Amniotic stem cell (primary cell): ENCODE results near the gene S100PBP.

ENCODE experiments used
- DNase-seq: peaks from one replicate; lab custom pipeline; 2025; lab: John Stamatoyannopoulos, UW

The S100PBP gene

DNA sequence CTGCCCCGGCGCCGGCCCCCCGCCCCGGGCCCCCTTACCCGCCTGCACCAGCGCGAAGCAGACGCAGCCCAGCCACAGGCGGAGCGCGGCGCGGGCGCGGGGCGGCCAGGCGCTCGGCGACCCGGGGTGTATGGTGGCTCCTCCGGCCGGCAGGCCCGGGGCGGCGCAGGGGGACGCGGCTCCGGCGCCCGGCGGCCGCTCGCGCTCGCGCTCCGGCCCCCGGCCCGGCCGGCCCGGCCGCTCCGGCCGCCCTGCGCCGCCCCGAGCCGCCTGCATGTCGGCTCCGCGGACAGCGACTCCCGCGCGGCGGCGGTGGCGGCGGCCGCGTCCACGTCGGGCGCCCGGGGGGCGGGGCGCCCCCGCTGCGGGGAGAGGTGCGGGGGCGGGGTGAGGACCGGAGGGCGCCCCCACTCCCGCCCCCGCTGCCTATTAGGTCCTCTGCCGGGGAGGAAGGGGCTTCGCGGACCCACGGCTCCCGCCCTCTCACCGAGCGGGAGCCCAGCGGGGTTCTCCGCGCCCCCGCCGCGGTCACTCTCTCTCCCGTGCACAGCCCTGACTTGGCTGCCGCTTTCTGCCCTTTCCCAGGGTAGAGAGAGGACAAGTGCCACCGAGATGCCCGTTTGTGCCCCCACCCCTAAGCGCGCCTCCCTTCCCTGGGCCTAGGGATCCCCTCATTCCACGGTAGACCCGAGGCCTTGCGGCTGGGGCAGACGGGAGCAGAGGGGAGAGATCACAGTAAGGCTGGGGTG, 53.3 kb downstream of the S100PBP start, which contains the start of gene FNDC5:
Gene FNDC5, minus strand, starts transcription at position 298 of the 749 bp plus-strand sequence.
- no peak for DNase-seq

DNA sequence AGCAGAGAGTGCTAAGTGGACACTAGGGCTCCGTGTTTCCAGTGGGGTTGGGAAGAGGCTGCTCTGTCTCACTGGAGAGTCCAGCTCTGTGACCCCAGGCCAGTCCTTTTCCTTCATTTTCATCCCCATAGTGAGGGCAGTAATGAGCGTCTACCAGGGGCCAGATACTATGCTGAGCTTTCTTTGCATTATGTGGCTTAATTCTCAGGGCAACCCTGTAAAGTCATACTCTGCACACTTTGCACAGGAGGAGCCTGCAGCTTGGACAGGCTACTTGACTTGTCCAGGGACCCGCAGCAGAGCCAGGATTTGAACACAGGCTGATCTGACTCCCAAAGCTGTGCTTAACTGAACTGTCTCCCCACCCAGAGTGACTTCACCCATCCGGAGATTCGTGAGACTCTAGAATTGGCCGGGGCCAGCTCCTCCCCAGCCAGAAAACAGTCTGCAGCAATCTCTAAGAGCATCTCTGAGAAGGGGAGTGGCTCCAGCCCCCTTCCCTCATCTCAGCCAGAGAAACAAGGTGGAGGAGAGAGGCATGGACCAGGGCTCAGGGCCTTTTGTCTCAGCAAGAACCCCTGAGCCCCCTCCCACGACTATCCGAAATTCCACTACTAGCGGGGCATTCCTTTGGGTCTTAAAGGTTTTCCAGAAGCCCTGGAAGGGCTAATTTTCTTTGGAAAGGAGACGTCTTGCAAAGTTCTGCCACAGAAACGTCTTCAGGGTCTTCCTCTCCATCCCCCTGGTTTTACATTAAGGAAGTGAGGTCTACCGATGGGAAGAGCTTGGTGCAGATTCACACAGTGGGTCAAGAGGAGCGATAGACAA, 54.1 kb downstream of the S100PBP start:
- no peak for DNase-seq

DNA sequence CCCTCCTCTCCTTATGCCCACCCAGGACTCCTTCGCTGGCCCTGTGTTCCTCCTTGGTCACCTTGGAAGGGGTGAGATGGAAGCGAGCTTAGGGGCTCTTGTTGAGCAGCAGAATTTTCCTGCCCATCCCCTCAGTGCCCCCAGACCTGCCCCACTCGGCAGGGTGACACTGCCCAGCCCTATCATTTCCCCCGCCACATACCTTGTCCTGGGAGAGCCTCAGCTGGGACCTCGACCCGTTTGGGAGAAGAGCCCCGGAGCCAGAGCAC, 54.7 kb downstream of the S100PBP start:
- DNase-seq = no peak

DNA sequence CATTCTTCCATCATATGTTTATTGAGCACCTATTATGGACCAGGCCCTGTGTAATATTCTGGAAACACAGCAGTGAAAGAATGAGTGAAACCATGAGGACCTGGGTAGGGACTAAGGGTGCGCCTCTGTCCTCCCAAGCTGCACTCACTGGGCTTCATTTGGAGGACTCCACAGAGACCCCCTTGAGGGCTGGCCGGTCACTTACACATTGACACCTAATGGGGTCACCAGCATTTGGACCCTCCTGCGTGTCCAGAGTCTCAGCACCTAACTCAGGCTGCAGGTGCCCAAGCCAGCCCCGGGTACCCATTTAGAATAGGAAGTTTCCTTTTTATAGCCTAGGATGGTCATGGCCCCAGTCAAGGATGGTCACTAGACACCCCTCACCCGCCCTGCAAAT, 56.0 kb downstream of the S100PBP start:
- DNase-seq = no peak

DNA sequence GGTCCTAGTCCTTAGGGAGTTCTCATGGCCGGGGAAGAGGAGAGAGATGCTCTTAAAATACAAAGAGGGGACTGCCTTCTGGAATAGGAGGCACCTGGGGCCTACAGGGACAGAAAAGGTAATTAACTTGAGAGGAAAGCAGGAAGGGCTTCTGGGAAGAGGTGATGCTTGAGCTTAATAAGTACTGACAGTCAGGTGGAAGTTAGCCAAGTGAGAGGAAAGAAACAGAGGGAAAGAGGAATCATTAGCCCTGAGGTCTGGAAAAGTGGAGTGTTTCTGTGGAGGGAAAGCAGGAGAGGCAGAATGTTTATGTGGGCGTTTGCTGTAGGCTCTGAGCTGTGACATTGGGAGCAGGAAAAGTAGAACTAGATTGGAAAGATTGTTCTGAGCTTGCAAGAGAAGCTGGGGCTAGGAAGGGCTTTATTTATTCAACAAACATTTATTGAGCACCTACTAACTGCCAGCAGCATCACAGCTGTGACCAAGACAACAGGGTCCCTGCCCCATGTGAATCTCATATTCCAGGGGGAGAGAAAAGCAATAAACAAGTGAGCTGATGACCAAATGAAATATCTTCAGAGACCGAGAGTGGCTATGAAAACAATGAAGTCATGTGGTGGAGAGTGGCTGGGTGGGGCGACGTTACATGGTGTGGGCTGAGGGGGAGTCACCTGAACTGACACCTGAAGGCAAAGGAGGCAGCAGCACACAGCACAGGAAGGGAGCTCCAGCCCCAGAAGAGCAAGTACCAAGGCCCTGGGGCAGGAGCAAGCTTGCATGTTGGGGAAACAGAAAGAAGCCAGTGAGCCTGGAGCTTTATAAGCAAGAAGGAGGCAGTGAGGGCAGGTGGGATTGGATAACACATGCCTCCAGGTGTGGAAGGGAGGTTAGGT, 57.7 kb downstream of the S100PBP start:
- DNase-seq = no peak

DNA sequence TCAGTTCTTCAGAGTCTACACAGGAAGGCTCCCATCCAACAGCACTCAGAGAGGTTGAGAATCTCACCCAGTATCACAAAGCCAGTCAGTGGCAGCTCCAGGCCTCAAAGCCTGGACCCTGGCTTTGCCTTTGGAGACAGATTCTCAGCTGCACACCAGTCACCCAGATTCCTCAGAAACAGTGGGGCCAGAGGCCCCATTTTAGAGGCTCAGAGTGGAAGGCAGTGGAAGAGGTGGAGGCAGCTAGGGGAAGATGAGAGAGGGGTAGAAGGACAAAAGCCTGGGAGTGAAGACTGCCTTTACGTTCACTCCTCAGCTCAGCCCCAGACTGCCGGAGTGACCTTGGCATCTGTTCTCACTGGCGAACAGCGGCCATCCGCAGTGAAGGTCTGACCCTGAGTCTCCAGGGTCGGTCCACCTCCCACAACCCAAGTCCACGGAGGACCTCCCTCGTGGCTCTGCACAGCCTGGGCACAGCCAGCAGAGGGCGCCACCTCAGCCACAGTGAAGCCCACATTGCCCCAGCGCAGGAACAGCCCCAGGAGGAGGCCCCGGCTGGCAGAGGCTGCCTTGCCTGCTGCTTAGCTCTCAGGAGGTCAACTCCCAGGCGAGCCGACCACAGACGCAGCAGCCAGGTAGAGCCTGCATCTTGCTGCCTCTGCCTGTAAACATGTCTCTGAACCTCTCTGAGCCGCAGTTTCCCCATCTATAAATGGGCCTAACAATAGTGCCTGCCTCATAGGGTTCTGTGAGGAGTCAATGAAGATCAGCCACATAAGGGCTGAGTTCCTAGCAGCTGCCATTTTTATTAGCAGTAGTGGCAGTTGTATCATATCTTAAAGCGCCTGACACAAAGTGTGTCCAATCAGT, 59.1 kb downstream of the S100PBP start:
- no peak for DNase-seq

DNA sequence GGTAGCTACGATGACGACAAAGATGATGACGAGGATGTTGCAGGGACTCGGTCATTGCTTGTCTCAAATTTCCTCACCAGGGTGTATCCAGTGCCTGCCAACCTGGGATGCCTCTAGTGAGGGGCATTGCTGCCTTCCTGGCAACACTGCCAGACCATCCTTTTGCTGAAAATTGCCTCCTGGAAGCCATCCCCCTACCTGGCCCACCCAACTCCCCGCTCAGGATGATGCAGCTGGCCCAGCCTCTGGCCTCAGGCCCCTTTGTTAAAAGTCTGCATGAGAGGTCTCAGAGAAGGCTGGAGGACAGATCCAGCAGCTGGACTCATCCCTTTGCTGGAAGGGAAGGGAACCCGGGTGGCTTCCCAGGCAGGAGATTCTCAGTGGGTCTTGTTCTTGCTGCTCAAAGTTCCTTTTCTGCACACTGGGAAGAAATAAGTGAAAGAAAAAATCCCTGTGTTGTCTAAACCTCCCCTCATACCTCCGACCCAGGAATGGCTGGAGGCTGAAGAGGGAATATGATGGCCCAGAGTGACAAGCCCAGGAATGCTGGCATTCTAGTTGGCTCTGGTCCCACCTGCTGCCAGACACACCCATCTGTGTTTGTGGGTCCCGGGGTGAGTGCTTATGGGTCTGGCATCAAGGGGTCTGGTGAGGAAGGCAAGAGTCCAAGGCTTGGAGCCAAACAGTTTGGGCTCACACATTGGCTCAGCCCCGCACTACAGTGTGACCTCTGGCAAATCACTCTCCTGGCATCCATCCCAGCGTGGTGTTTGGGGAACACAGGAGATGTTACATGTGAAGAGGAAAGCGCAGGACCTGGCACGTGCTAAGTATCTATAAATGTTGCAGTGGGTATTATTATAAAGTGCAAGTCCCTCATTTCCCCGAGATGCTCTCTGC, 60.0 kb downstream of the S100PBP start:
- DNase-seq = no peak

DNA sequence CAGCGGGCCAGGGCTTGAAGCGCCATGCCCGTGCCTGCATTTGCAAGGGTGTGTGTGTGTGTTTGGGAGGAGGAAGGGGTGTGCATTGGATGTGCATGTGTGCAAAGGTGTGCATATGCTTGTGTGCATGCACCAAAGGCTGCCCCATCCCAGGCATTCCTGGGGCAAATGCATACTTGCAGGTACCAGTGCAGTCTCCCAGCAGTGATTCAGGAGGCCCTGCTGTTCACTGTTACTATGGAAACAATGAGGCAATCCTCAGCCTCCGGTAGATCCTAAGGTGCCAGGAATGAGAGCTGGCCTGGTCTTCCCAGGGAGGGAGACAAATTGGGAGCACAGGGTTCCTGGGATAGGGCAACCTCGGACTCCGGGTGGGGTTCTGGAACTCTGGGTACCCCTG, 60.7 kb downstream of the S100PBP start:
- DNase-seq = no peak

DNA sequence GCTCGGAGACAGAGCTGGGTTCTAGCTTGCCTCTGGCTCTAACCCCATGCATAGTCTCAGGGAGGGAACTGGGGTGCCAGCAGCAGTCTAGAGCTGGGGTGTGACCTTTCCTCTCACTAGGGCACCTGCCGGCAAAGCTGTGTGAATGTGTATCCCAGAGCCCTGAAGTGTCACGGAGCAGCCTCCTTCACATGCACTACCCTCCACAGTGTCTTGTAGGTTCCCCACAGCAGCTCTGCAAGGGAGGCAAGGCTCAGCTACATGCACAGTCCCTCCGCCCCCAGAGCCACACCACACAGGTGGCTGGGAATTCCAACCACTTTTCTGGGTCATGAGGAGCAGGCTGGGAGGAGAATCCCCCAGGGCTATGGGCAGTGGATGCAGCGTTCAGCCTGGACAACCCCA, 61.2 kb downstream of the S100PBP start:
- no peak for DNase-seq

DNA sequence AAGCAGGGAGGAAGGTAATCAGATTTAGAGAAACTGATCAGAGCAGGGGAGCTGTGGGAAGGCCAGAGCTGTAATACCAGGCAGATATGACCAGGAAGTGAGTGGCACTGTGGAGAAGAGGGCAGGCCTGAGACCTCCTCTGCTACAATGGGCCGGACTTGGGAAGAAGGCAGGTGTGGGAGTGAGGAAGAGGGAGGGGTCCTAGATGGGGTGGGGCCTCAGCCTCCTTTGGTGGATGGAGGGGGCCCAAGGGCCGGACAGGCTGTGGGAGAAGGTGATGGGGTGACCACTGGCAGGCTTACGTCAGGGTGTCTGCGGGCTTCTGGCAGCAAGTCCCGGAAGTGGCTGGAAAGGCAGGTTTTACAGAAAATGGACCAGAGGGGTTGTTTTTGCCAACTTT, 63.8 kb downstream of the S100PBP start:
- DNase-seq = no peak

DNA sequence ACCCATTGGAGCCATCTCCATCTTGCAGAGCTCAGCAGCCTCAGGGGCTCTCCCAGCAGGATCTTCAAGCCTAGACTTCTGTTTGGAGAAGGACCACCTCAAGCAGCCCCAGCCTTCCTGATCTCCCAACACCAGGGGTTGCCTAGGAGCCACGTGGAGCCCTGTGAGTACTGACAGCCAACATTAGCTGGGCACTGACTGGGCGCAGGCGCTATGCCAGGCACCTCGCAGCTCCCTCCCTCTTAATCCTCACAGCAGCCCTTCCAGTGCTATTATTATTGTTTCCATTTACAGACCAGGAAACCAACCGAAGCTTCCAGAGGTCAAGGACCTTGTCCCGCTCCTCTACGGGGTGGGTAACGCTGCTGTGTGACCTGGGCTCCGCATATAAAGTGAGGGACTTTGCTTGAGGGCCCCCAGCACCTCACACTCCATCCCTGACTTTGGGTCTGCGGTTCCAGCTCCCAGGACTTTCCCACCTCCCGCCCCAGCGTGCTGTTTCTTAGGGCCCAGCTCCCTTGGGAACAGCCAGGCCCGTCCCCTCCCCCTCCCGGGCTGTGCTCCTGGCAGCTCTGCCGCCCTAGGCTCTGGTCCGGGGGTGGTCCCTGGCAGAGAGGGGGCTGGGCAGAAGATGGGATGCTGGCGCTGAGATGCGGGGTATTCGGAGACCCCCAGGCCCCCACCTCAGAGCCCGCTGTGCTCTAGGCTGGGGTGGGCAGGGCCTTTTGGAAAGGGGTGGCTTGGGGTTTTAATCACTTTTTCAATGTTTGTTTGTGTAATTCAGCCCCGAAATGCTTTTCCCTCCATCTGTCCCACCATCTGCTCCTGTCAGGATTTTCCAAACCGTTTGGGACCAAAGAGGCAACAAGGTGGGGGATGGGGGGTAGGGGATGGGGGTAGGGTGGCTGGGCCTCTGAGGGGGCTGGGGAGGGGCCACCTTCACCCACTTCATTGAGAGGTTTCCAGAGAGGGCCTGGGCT, 64.7 kb downstream of the S100PBP start:
- DNase-seq = no peak

DNA sequence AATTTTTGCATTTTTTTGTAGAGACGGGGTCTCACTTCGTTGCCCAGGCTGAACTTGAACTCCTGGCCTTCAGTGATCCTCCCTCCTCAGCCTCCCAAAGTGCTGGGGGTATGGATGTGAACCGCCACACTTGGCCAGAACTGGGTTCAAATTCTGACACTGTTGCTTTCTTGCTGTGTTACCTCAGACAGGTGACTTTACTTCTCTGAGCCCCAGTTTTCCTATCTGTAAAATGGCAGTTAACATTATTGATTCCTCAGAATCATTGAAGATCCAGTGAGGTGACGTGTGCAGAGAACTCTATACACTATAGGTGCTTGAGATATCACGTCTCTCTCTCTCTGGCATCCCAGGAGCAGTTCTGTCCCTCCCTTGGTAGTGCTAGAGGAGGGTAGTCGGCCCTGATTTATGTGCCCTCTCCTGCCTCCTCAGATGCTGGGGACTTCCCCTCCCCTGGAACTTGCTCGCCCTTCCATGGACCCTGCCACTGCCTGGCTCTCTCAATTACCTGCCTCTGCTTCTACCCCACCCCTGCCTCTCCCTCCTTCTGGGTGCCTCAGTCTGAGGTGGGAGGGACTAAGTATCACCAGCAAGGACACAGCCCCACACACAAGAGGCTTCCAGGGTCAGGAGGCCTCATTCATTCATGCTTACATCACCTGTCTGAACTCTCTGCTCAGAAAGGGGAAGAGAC, 66.0 kb downstream of the S100PBP start:
- no peak for DNase-seq

DNA sequence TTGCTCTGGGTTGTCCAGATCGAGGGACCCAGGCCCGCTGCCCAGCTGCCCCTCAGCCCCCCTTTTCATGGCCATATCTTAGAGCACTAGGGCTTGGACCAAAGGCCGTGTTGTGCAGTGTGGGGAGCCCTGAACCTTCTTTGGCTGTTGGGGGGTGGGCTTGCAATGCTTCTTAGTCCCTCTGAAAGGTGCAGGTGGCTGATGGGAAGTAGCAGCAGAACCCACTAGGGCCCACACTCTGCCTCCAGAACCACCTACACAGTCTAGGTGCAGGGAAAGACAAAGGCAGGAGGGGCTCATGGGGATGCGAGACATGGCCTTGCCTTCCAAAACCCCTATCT, 66.5 kb downstream of the S100PBP start:
- no peak for DNase-seq

DNA sequence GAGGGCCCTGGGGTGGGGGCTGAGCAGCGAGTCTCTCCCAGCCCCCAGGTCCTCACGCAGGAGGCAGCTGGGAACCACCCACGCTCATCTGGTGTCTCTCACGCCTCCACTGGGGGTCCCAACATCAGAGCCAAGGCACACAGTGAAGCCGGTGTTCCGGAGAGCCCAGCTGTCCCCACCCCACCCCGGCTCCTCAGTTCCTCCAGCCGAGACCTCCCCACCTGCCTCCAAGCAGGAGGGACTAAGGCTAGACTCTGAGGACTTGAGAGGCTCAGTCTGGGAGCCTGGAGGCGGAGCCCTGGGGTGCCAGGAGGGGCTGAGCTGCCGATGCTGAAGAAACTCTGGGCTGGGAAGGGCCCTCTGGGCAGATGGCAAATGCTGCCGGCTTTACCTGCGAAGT, 67.3 kb downstream of the S100PBP start:
- DNase-seq = no peak

DNA sequence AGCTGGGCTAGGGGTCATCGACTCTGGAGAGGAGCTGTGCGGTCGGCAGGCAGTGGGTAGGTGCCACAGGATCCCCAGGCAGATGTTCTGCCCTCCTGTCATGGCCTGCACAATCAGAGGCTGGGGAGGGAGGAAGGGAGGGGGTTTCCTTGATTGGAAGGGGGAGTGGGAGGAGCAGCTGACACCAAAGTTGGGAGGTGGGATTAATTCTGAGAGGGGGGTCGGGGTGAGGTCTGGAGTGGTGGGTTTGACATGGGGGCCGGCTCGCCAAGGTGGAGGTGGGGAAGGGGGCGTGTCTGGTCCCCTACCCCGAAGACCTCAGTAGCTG, 68.2 kb downstream of the S100PBP start:
- DNase-seq = no peak

DNA sequence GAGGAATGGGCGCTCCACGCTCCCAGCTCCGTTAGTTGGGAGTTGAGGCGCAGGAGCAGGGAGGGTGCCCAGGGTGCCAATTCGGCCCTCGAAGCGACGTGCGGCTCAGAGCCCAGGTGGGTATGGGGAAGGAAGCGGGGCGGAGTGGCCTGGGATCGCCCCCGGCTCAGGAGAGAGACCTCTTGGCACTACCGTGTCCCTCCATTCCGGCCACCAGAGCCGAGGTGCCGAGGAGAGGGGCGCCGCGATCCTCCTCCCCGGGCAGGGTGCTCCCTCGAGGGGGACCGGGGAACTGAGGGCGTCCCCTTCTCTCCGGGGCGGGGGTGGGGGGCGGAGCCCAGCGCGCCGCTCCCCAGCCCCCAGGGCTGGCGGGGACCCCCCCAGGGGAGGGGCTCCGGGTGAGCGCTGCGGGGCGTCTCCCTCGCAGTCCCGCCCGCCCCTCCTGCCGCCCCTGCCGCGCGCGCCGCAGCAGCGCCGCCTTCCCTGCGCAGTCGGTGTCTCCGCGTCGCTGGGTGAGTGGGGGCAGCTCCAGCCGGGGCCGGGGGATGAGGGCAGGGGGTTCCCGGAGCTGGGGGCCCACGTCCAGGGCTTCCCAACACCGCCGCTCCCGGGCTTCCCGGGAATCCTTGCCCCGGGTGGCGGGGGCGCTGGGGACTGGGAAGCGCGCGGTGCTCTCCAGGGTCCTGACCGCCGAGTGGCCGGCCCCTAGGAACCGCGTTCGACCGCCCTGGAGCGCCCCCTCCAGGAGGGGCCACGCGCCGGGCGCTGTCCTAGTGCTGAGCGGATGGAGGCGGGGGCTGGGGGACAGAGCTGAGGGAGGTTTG, 68.8 kb downstream of the S100PBP start, which contains the start of gene HPCA:
Gene HPCA, plus strand, starts transcription at position 488 of the 824 bp plus-strand sequence. CDS start 2,408 bp downstream, outside the sequence.
- no peak for DNase-seq

DNA sequence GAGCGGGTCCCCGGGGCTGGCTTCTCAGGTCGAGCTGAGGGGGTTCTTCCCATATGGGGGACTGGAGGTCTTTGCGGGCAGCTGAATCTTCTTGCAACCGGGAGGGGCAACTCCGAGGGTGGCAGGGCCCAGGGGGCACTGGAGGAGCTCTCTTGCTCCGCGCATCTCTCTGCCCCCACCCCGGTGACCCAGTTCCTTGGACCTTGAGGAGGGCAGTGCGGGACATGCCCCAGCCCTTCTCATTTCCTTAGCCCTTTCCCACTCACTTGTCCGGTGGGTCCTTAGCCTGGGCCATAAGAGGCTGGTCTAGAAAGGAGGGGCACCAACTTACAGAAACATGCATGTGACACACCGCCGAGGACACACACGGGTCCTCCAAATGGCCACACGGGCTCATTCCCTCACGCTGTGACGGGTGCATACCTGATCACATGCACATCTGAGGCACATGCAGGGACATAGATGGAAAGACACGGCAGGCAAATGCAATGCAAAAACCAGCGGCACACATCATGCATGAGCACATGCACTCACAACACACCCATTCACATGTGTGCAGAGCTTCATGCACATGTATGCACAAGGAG, 69.5 kb downstream of the S100PBP start:
- DNase-seq = no peak

DNA sequence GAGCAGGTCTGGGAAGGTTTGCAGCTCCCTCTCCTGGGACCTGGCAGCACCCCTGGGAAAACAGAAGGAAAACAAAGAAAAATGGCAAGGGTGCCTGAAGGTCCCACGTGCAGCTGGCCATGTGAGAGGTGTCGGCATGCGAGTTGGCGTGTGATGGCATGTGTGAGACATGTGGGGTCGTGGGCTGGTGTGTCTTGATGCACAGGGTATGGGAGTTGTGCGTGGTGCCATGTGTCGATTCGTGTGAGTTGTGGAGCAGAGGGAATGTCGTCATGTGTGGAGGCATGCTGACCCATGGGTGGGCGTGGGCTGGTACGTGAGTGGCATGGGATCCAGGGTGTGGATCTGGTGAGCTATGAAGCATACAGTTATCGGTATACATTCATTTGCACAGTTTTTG, 70.2 kb downstream of the S100PBP start:
- no peak for DNase-seq
